HG03520 (cell line): ENCODE measurements around the gene FOXC2.

ENCODE experiments used
- ATAC-seq: cut with Tn5 transposase; IDR thresholded peaks from one replicate; pipeline ENCODE4 v1.9.1; 2021; ENCODE audit warnings: mild to moderate bottlenecking, moderate library complexity; ENCODE audit not compliant: unreplicated experiment

Gene FOXC2

GRCh38 chr16:86566601-86566965, at the start of gene FOXC2:
TSS of gene FOXC2 (plus strand) at chr16:86566829. CDS start at chr16:86567336, 507 bp downstream.
- no peak for ATAC-seq

DNA sequence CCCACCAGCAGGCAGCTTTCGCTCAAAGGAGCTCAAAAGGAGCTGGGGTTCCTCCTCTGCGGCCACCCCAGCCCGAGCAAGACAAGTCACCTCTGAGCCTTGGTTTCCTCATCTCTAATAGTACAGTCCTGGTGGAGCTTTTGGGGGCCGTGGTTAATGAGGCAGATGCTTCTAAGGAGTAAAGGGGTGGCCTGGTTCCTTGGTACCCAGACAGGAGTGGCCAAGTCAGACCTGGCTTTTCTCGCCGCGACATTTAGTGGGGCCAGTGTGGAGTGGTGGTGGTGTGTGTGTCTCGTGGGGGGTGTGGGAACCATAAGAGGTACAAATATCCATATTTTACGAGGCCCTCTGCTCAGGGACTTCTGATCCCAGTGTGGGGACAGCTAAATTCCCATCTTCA, 49.6 kb upstream of the FOXC2 start:
- no peak for ATAC-seq

GRCh38 chr16:86517652-86518258, 48.9 kb upstream of the FOXC2 start:
- ATAC-seq, result no peak

GRCh38 chr16:86519007-86519648, 47.5 kb upstream of the FOXC2 start:
- no peak for ATAC-seq

DNA sequence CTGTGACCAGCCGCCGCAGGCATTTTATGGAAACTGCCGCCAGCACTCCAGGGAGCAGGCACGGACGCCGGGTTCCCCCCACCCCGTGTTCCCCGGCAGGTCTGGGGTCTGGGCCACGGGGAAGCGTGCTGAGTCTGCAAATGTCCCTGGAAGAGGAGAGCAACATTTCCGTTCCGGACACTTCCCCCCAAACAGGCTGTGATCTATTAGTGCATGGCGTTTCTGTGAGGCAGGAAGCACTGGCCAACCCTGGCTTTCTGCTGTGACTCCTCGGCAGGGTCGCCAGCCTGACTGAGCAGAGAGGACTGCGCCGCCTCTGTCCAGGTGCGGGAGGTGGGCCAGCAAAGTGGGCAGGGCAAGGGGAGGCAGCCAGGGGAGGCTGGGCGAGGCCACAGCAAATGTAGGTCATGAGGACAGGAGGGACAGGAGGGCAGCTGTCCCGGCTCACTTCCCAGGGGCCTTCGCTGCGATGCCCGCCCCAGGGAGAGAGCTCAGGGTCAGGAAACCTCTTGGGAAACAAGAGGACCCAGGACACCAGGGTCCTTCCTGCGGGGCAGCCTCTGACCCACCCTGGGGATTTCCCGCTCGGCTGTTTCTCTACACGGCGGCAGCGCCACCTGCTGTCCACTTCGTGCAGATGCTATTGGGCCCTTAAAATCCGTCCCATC, 46.8 kb upstream of the FOXC2 start:
- ATAC-seq, result no peak

DNA sequence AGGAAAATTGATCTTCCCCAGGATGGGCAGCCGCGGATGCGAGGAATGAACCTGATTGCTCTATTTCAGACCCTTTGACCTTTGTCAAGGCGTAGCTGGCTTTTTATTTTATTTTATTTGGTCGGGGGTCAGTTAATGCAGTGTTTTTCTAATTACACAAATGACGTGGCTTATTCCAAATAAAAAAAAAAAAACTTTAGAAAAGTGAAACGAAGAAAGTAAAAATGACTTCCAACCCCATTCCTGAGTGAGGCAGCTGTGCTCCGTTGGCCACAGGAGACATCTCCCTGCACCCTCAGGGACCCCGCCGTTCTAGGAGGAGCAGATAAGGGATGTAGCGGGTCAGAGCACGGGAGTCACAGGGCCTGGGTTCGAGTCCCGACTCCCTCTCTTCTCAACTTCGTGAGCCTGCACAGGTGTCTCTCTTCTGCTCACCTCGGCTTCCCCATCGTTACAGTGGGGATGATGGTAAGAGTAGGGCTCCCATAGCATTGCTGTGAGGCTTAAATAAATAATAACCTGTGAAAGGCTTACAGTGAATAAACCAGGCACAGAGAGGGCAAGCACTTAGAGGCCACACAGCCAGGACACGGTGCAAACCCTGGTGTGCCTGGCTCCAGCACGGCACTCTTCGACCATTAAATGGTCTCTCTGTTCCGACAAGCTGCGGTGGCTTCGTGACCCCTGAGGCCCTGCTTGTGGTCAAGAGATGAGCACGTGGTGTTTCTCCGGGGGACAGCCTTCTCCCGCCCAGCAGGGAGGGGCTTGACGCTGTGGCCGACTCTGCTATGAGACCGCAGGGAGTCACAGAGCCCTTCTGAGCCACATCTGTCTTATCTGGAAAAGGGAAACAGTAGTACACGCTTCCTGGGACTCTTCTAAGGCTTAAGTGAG, 46.1 kb upstream of the FOXC2 start:
- ATAC-seq, result no peak

DNA sequence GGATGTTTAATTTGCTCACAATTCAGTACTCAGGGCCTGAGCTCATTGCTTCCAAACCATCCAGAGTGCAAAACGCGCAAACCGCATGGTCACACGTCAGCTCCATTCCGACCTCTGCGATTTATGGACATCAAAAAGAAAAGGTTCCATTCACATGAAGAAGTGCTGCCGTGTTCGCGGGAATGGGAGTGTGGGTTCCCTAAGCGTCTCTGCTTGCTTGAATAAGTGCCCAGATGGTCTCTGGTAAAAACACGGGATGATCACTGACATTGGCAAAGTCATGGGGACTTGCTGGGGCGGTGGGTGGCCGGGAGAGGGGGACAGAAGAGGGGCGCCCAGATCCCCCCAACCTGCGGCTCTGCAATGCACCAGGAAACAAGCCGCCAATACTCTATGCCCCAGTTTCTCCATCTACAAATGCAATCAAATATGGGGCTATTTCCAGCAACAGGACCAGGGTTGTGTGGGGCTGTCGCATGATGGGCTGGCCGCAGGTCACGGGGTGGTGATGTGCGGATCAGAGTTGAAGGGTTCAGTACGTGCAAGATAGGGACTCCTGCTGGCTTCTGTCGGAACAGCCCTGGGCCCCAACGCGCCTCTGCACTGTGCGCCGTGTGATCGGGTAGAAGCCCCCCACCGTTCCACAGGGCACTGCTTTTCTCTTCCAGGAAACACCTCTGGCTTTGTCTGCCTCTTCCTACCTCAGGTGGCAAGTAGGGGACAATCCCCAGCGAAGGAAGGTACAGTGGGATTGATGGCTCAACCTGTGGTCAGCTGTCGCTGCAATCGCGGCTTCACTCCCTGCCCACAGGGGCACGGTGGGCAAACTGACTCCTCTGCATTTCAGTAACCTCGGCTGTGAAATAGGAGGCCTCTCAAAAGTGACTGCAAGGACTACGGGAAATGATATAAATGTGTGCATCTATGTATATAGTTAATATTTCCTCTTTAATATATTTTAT, 45.1 kb upstream of the FOXC2 start:
- no peak for ATAC-seq

GRCh38 chr16:86522634-86523033, 44.0 kb upstream of the FOXC2 start:
- ATAC-seq, result no peak

DNA sequence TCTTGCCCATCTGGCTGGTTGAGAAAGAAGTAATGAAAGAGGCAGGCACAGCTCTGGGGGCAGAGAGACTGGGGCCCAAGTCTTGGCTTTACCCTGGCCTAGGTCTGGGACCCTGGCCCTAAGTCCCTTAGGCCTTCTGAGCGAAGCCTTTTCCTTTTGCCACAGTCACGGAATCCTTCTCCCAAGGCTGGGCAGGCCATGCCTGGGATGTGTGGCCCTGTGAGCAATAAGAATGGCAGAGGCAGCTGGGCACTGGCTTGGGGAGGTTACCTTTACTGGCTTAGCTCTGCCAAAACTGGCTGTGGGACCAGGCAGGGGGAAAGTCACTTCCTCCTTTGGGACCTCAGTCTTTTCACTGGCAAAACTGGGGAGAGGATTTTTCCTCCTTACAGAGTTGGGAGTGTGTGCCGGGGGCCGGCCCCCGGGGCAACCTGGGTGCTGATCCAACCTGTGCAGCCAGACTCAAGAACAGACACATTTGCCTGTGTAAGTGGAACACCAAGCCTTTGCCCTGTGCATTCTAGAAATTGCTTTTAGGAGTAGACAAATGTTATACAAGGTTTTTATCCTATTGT, 43.4 kb upstream of the FOXC2 start:
- ATAC-seq, result no peak

DNA sequence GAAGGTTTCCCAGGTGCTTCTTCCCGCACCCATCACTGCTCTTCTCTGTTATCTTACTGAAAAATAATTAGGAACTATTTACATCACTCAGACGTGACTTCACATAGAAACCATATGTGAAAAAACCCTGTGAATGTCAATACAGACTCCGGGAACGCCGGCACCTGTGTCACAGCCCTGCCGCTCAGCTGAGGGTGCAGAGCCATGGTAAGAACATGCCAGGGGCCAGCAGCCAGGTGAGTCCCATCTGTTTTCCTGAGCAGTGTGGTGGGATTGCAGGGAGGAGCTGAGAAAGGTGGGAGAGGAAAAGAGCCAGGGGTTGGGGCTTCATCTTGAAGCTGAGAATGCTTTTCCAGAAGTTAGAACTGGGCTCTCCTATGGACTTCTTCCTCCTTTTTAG, 42.6 kb upstream of the FOXC2 start:
- no peak for ATAC-seq

GRCh38 chr16:86525696-86526095, 40.9 kb upstream of the FOXC2 start:
- ATAC-seq, result no peak

DNA sequence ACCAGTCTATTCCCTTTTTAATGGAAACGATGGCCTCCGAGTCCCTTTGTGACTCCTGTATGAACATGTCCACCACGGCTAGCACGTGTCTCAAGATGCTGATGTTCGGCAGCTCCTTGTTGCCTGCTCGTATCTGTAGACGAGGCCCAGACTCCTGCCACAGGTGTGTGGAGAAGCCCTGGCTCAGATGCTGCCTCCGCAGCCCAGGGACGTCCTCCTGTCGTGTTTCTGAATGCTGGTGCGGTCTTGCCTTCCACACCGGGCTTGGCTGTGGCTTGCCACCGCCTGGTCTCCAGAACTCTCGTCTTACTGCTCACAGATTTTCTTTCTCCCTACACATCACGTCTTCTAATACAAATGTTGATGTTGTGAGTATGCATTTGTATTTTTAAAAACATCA, 39.3 kb upstream of the FOXC2 start:
- no peak for ATAC-seq

DNA sequence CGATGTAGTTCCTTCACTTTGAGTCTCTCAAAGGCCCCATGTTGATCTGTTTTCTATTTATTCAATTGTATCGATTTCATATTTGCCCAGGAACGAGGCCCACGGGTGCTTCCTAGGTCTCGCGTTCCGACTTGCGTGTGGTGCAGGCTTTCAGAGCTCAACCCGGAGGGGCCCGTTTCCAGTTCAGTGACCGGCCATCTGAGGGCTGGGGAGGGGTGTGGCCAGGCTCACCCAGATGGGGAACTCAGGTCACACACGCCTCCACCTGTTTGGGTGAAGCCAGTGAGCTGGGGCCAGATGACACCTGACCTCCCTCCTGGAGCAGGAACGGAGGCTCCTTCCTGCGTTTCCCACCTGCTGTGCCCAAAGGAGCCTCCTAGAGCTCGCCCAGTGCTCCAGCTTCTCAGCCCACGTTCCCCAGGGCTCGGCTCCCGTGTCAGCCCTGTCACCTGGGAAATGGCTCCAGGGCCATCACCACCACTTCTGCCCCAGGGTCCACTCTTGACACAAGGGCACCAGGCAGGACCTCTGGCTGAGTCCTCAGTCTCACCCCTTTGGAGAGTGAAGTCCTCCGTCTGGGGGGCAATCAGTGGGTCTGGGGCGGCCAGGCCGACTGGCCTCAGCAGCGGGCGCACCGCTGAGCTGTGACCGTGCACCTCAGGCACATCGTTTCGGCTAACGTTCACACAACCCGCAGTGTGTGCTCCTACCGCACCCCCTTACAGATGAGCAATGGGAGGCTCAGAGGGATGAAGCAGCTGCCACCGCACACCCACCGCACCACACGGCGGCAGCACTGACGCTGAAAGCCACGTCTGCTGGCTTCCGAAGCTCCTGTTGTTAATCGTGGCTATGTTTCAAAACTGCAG, 38.3 kb upstream of the FOXC2 start:
- no peak for ATAC-seq

DNA sequence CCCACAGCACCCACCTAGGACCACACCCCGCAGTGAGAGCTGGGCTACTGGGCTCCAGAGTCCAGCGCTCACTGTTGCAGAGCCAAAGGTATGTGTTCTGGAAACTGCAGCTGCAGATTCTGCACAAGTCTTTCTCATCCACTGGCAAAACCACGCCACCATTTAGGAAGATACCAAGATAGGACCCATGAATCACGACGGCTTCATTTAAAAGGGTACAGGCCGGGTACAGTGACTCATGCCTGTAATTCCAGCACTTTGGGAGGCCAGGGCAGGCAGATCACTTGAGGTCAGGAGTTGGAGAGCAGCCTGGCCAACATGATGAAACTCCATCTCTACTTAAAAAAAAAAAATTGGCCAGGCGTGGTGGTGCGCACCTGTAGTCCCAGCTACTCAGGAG, 37.5 kb upstream of the FOXC2 start:
- no peak for ATAC-seq

DNA sequence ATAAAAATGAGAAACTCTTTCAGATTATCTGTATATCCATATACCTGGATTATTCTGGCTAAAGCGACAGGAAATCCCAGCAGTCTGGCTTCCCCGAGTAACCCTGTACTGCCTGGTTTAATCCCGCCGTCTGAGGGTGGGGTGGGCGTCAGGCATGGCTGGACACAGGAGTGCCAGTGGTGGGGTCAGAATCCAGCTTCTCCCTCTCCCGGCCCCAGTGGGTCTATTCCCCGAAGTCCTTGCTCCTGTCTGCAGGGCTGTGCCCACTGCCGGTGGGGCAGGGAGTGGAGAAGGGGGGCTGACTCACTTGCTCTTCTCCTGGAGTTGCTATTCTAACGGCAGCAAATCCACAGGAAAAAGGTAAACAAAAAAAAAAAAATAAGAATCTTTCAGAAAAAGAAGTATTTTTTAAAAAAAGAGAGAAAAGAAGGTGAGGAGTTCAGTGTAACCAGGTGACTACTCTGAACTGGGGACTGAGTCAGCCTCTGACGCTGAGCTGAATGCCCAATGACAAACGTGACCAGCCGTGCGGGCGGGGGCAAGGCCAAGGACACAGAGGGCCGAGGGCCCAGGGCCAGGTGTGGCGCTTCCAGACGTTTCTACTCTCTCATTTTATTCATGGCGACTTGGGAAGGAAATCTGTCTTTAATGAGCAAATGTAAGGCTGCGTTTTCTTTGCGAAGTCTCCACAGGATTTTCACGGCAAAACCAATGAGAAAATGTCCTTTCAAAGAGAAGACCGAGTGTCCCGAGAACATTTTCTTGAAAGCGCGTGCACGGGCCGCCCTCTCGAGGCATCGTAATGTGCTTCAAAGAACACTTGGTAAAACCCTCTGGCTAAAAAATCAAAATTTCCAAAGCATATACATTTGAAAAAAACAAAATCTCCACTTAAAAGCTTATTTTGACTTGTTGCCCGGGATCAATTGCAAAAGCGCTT, 36.1 kb upstream of the FOXC2 start:
- no peak for ATAC-seq

GRCh38 chr16:86531191-86531545, 35.5 kb upstream of the FOXC2 start:
- no peak for ATAC-seq

DNA sequence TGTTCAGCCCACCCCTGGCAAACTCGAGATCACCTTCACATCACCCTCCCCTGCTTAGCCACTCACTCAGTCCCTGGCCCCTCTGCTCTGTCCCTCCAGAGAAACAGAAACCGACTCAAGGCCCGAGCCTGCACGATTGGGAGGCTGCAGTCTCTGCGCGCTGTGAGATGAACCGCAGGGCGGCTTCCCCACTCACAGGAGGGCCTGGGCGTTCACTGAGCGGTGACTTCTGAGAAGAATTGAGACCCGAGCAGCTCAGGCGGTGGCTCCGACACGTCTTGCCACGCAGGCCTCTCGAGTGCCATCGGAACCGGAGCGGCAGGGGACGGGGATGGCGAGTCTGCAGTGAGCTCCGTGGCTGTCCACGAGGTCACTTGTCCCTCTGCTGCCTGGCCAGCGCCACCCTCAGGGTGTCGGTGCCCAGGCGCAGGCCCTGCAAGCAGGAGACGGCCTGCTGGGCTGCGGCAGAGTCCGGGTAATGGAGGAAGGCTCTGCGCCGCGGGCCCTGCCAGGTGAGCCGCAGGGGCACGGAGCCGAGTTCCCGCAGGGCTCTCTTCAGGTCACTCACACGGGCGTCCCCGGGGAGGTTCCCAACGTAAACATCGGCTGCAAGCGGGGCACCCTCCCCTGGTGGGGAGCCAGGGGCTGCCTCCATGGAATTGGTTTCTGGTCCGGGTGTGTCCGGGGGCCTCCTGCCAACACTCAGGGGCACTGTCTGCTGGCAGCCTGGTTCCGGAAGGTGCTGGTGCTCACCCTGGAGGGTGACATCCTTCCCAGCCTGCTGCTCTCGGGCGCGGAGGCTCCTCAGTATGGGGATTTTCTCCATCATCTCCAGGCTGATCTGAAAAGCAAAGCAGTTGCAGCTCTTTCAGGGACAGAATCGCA, 34.7 kb upstream of the FOXC2 start:
- no peak for ATAC-seq
